Raji (cell line): ENCODE results near the gene IL13RA1.

Source experiments
- POLR2A ChIP-seq: IDR thresholded peaks from 2 replicates; pipeline ENCODE4 v1.6.1; 2011; ENCODE audit warnings: low read depth, low read length, control low read depth; ENCODE audit not compliant: insufficient read depth

Gene IL13RA1

GRCh38 chrX:118726396-118726795 is 1.0 kb upstream of the IL13RA1 start:
- no peak for TF ChIP-seq POLR2A

DNA sequence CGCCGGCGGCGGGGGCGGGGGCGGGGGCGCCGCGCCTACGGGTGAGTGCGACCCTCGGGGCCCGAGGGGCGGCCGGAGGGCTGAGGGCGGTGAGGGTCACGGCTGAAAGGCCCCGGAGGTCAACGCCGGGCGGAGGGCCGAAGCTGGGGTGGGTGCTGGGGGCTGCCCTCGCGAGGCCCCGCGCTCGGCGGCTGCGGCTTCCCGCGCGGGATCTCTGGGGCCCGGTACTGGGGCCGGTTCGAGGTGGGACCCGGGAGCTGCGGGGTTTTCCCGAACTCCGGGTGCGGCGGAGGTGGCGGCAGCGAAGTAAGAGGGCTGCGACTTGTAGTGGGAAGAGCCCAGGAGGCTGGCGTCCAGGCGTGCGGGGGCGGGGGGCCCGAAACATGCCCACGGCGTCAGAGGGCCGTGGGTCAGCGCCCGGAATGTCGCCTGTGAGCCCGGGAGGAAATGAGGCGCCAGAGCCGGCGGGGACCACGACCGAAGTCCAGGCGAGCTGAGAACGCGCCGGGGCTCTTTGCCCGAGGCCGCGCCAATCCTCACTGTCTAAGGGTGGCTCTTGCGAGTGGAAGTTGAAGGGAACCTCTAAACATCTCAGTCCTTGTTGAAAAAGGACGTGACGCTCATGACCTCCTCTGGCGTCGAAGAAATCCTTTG is 407 bp downstream of the IL13RA1 start:
- no peak for TF ChIP-seq POLR2A

GRCh38 chrX:118729042-118729652 is 1.7 kb downstream of the IL13RA1 start:
- TF ChIP-seq POLR2A: no peak

- no peak for TF ChIP-seq POLR2A
Measured at GRCh38 chrX:118730500-118731247, 3.3 kb downstream of the IL13RA1 start.

GRCh38 chrX:118734909-118735308 is 7.5 kb downstream of the IL13RA1 start:
- TF ChIP-seq POLR2A: no peak

- no peak for TF ChIP-seq POLR2A
Measured at GRCh38 chrX:118736394-118737010, 9.1 kb downstream of the IL13RA1 start.

- TF ChIP-seq POLR2A: no peak
Measured at GRCh38 chrX:118739577-118739976, 12.2 kb downstream of the IL13RA1 start.

- TF ChIP-seq POLR2A: no peak
Measured at GRCh38 chrX:118740276-118740889, 13.0 kb downstream of the IL13RA1 start.

GRCh38 chrX:118742176-118742575 is 14.8 kb downstream of the IL13RA1 start:
- no peak for TF ChIP-seq POLR2A

DNA sequence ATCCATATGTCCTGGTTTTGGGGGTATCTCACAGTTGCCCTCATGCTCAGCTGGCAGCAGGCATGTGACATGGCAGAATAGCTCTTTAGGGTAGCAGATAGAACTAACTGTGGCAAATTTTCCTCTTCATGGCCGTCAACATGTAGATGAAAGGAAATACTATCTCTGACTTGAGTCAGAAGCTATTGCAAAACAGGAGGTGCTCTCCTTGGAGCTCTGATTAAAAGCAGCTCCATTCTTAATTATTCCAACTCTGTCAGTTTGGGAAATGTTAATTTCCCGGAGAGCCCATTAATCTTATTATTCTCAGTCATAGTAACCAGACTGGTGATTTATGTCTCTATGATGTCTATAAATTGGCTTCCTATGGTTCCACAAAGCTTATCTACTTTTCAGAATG is 18.2 kb downstream of the IL13RA1 start:
- TF ChIP-seq POLR2A: no peak

- TF ChIP-seq POLR2A: no peak
Measured at GRCh38 chrX:118751950-118752783, 24.8 kb downstream of the IL13RA1 start.

- no peak for TF ChIP-seq POLR2A
Measured at GRCh38 chrX:118755633-118756032, 28.2 kb downstream of the IL13RA1 start.

DNA sequence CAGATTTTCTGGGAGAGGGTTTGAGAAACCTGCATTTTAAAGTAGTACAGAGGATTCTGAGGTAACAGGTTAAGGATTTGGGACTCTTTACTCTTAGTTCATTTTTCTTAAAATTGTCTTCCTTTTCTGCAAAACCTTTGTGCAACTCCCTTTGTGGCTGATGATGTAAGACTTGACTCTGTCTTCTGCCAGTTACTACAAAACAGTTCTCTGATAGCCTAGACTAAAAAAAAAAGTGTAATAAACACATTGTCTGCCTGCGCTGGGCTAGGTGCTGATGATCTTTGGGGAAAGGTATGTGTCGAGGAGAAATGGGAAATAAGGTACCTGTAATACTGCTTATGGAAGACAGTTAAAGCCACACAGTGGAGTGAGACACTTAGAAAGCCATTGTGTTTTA is 28.7 kb downstream of the IL13RA1 start:
- TF ChIP-seq POLR2A: no peak

GRCh38 chrX:118758511-118758910 is 31.1 kb downstream of the IL13RA1 start:
- no peak for TF ChIP-seq POLR2A
